ENCODE measurements around the gene KREMEN1. TPM values are rescaled to one million over a fixed set of nuclear protein-coding genes. Genes with fewer than 3 reads are reported as not detected.
A peak's percentile ranks its signal among the peaks of the same experiment; 100 is the strongest.

Gene KREMEN1
- total and polyA plus RNA-seq, 9 of the 15 experiments (the other 6 are each of a cell fraction or from before 2014, with no cell fraction given), result 0.69 to 11.5 (median 4.3) TPM

DNA sequence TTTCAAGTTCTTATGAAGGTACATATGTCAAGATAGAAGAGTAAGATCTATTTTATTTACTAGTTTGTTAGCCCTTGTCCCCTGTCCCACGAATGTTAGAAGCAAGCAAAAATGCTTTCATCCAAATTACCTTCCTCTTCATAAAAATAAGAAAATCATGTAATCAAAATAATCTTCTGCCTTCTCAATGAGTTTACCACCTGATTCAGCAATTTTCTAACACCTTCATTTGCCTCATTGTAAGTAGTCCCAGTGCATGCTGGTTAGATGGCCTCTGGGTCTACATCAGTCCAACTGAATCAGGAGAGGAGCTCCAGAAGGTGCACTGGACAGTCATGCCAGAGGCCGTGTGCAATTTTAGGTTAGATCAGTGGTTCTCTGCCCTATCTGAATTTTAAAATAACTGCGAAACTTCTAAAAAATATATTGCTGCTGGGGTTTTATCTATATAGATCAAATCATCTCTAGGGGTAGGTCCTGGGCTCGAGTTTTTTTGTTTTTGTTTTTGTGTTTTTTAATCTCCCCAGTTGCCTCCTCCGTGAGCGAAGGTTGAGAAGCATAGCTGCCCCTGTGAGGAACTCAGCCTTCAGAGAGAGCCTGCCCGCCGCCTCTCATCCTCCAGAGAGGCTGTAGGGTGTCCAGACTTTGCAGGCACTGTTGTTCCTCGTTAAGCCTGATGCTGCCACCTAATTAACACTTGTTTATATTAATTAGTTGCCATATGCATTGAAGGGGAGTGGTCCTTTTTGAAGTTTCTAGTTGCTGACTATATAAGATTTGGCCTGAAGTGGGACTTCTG is 43.4 kb upstream of the KREMEN1 start:
- peaks cover 25 to 37% of the 10 kb centered on the region in 2 experiments for H3K4me1 ChIP-seq (replicated peaks in 1 of 2; ENCODE audit: control insufficient read depth in 2 of 2, insufficient read depth in 2 of 2, low read length in 2 of 2)
- in situ Hi-C loops (cut with MboI) (no loop called here), intact Hi-C loops (cut with micrococcal nuclease) (no loop called here)
- TF ChIP-seq RCOR1 (IDR thresholded peaks at IDR 0.05; ENCODE audit: borderline replicate concordance in 1 of 2, low read depth in 2 of 2, low read length in 2 of 2) (no peak), ZNF316 (IDR thresholded peaks at IDR 0.05) (peak; percentile 93), C11orf30 (IDR thresholded peaks at IDR 0.05; ENCODE audit: low read depth) (peak; percentile 85), MAFG (tag; conservative IDR thresholded peaks at IDR 0.05) (peak; percentile 75), MAFF (IDR thresholded peaks at IDR 0.05; ENCODE audit: low read length) (0 out of 2 replicates have a peak, but pooled peaks have one; percentile 52), MAFK (IDR thresholded peaks at IDR 0.05; ENCODE audit: low read length) (0 out of 2 replicates have a peak, but pooled peaks have one; percentile 44), ZNF449 (CRISPR knock-in tag; IDR thresholded peaks at IDR 0.05) (no peak)
- TF ChIP-seq, protein P1, sequence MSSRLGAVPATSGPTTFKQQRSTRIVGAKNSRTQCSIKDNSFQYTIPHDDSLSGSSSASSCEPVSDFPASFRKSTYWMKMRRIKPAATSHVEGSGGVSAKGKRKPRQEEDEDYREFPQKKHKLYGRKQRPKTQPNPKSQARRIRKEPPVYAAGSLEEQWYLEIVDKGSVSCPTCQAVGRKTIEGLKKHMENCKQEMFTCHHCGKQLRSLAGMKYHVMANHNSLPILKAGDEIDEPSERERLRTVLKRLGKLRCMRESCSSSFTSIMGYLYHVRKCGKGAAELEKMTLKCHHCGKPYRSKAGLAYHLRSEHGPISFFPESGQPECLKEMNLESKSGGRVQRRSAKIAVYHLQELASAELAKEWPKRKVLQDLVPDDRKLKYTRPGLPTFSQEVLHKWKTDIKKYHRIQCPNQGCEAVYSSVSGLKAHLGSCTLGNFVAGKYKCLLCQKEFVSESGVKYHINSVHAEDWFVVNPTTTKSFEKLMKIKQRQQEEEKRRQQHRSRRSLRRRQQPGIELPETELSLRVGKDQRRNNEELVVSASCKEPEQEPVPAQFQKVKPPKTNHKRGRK (tag; IDR thresholded peaks at IDR 0.05), result no peak
- POLR2A ChIA-PET, result interaction anchor here (0.7 to 1.2 kb wide), 2 partner anchors 14 to 146 kb away, joined by 3 to 4 read pairs; partner anchors contain the start of gene ZNRF3
- CTCF ChIA-PET (ENCODE audit: low intra/inter-chr PET ratio), result no interaction called here
- ATAC-seq, result no peak
- H3K4me2 ChIP-seq (ENCODE audit: insufficient read depth, low read length), result peak overlapping the region; percentile 72
- WGBS (ENCODE audit: insufficient coverage, low coverage, missing lambda C conversion rate), result 38% methylated on average over 9 of the region's 9 CpGs
- no peaks in the 10 kb centered on the region for H3K27me3 ChIP-seq (ENCODE audit: control insufficient read depth in 2 of 2, insufficient read depth in 2 of 2, low read length in 2 of 2)
- H3K79me2 ChIP-seq (ENCODE audit: control insufficient read depth, insufficient read depth, low read length), result no peaks in the 10 kb centered on the region; the same call in 1 of the 3 replicates
- no peaks in the 10 kb centered on the region for H3K9me3 ChIP-seq (replicated peaks; ENCODE audit: control insufficient read depth, insufficient read depth, low read depth, low read length)
- H3K4me3 ChIP-seq, result no peak overlapping the region
- peak overlapping the region; percentile 89; the same call in 1 of the 3 replicates for H3K27ac ChIP-seq (ENCODE audit: extremely low read depth, low read depth, low read length)
- H3K36me3 ChIP-seq (ENCODE audit: control insufficient read depth, insufficient read depth, low read length), result no peaks in the 10 kb centered on the region
- no peaks in the 10 kb centered on the region for H4K20me1 ChIP-seq (replicated peaks; ENCODE audit: control insufficient read depth, insufficient read depth, low read length)
- H2AFZ ChIP-seq (ENCODE audit: low read depth, low read length), result no peak overlapping the region
- DNase-seq (ENCODE audit: extremely low read depth in 1 of 4, low spot score in 3 of 4), result no peak
- FAIRE-seq, result no peak
- 0 out of 4 replicates have a peak overlapping the region, but pooled peaks of 1 of the 2 experiments have one; percentile 51 for H3K9ac ChIP-seq (ENCODE audit: insufficient read depth in 1 of 2, low read depth in 2 of 2, low read length in 2 of 2)
- no TSS peak for BruUV-seq (replicated peaks)
- H3K9me1 ChIP-seq (ENCODE audit: control insufficient read depth, insufficient read depth, low read length), result no peaks in the 10 kb centered on the region
